ENCODE results near the gene TGFBR3. TPM values are rescaled to one million over a fixed set of nuclear protein-coding genes. Genes with fewer than 3 reads are reported as not detected.

TGFBR3 gene
- total and polyA plus RNA-seq, 2 of the 13 experiments (the other 11 are each of a cell fraction or from before 2014, with no cell fraction given), result 76.5 to 195 TPM

DNA sequence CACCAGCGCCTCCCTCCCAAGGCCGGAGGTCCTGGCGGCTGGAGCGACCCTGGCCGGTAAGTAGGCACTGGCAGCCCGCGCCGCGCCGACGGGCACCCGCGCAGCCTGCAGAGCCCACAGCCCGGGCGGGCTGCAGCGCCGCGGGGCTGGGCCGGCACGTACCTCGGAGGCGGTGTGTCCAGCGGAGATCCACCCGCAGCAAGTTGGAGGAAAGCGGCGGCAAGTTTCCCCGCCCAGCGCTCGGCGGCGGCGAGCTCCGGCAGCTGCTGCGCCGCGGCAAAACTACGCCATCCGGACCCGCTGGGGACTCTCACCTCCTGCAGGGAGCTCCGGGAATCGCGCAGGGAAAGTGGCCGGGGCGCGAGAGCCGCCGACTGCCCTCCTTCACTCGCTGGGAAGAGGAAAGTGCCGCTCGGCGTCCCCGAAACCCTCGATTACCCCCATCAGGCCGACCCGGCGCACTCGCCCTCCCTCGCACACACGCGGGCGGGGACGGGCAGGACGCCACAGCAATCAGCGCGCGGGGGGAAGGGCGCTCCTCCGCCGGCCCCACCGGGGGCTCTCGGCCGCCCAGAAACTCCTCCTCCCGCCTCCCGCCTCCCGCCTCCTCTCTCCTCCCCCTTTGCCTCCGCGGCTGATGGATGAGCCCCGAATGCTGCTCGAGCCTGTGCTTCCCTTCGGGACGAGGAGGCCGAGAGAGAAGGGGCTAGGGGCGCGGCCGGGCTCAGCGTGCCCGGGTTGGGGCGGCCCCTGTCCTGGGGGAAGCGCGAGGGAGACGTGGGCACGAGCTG, at the start of gene TGFBR3 (continued):
- TF ChIP-seq KDM5A (IDR thresholded peaks at IDR 0.05; ENCODE audit: borderline replicate concordance, low read length), result no peak; the same call in 1 of the 2 replicates
- TF ChIP-seq HCFC1 (IDR thresholded peaks at IDR 0.05; ENCODE audit: low read depth, low read length), result no peak
- TF ChIP-seq FOXA1 (IDR thresholded peaks at IDR 0.05), result no peak
- TF ChIP-seq FOXA1 (CRISPR knock-in tag; IDR thresholded peaks at IDR 0.05), result 0 out of 2 replicates have a peak, but pooled peaks have one; percentile 37
- TF ChIP-seq ZNF761 (CRISPR knock-in tag; conservative IDR thresholded peaks at IDR 0.05), result 0 out of 2 replicates have a peak, but pooled peaks have one; percentile 42
- peak; percentile 90 for TF ChIP-seq ZNF687 (CRISPR knock-in tag; IDR thresholded peaks at IDR 0.05)
- TF ChIP-seq ZNF782 (CRISPR knock-in tag; IDR thresholded peaks at IDR 0.05; ENCODE audit: borderline replicate concordance), result no peak; the same call in 1 of the 2 replicates
- TF ChIP-seq, protein P1, sequence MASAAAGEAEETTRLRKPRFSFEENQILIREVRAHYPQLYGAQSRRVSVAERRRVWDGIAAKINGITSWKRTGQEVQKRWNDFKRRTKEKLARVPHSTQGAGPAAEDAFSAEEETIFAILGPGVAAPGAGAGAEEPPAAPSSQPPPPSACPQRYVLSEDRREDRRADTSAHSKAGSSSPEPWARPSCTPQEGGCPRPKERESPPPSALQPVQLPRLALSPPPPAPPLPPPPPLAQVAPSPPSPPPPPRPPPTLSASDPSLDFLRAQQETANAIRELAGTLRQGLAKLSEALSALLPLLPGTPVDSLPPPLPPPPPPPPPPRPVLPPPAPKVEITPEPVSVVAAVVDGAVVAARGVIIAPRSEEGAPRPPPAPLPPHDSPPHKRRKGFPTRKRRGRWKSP (CRISPR knock-in tag; IDR thresholded peaks at IDR 0.05), result peak; percentile 71
- no peak for TF ChIP-seq KLF15 (CRISPR knock-in tag; IDR thresholded peaks at IDR 0.05; ENCODE audit: borderline replicate concordance)
- peak; percentile 77 for TF ChIP-seq FOXO1 (CRISPR knock-in tag; IDR thresholded peaks at IDR 0.05)
- peak; percentile 59; the same call in 1 of the 2 replicates for TF ChIP-seq ZNF788 (CRISPR knock-in tag; IDR thresholded peaks at IDR 0.05; ENCODE audit: borderline replicate concordance)
- peak; percentile 77; the same call in 1 of the 2 replicates for TF ChIP-seq ZNF446 (CRISPR knock-in tag; IDR thresholded peaks at IDR 0.05)
- TF ChIP-seq, protein P2, sequence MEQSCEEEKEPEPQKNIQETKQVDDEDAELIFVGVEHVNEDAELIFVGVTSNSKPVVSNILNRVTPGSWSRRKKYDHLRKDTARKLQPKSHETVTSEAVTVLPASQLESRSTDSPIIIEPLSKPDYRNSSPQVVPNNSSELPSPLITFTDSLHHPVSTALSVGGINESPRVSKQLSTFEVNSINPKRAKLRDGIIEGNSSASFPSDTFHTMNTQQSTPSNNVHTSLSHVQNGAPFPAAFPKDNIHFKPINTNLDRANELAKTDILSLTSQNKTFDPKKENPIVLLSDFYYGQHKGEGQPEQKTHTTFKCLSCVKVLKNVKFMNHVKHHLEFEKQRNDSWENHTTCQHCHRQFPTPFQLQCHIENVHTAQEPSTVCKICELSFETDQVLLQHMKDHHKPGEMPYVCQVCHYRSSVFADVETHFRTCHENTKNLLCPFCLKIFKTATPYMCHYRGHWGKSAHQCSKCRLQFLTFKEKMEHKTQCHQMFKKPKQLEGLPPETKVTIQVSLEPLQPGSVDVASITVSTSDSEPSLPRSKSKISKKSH (CRISPR knock-in tag; IDR thresholded peaks at IDR 0.05; ENCODE audit: borderline replicate concordance), result 0 out of 2 replicates have a peak, but pooled peaks have one; percentile 47
- 0 out of 2 replicates have a peak, but pooled peaks have one; percentile 34 for TF ChIP-seq ZNF33A (CRISPR knock-in tag; IDR thresholded peaks at IDR 0.05; ENCODE audit: borderline replicate concordance)
- TF ChIP-seq, protein P3, sequence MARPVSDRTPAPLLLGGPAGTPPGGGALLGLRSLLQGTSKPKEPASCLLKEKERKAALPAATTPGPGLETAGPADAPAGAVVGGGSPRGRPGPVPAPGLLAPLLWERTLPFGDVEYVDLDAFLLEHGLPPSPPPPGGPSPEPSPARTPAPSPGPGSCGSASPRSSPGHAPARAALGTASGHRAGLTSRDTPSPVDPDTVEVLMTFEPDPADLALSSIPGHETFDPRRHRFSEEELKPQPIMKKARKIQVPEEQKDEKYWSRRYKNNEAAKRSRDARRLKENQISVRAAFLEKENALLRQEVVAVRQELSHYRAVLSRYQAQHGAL (CRISPR knock-in tag; IDR thresholded peaks at IDR 0.05; ENCODE audit: not compliant biosample characterization), result peak; percentile 72
- 0 out of 2 replicates have a peak, but pooled peaks have one; percentile 68 for TF ChIP-seq ZBTB2 (CRISPR knock-in tag; IDR thresholded peaks at IDR 0.05; ENCODE audit: low read depth)
